DMS79 treated with DMSO at 0.1 percent for 48 hours (cell line): ENCODE results near the gene KIR3DL2.
"Not testable (repeated sequence)": the region's sequence is repeated elsewhere in the genome, so short reads cannot be mapped to it uniquely, and the experiment has no call there.

ENCODE experiments used
- DNase-seq: peaks from one replicate; lab custom pipeline; 2025; lab: John Stamatoyannopoulos, UW

KIR3DL2 gene

DNA sequence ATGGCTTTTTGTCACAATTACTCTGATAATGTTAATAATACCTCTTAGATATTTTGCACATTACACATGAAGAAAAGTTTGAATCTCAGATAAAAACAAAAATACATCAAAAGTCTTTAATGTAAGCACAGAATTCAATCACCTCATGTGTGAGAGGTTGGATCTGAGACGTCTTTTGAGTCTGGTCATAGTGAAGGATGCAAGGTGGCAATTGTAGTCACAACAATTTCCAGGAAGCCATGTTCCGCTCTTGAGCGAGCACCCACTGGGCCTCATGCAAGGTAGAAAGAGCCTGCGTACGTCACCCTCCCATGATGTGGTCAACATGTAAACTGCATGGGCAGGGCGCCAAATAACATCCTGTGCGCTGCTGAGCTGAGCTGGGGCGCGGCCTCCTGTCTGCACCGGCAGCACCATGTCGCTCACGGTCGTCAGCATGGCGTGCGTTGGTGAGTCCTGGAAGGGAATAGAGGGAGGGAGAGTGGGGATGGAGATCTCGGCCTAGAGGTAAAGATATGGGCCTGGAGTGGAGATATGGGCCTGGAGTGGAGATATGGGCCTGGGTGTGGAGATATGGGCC is at the start of gene KIR3DL2:
TSS of gene KIR3DL2 (plus strand) at position 383 of the 580 bp plus-strand sequence. CDS start at position 416, 33 bp downstream.
- DNase-seq = not testable (repeated sequence)

DNA sequence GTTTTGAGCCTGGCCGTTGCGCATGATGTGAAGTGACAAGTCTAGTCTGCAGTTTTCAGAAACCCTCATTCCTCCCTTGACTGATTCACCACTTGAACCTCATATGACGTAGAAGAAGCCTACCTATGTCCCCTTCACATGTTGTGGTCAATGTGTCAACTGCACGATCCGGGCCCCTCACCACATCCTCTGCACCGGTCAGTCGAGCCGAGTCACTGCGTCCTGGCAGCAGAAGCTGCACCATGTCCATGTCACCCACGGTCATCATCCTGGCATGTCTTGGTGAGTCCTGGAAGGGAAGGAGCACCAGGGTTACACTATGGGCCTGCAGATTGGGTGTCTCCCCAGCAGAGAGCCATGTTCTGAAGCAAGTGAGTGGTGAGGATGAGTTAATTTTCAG is 46.8 kb upstream of the KIR3DL2 start, which contains the start of gene KIR2DL4:
TSS of gene KIR2DL4 (plus strand) at position 201 of the 400 bp plus-strand sequence. CDS start at position 243, 42 bp downstream.
- DNase-seq = no peak

DNA sequence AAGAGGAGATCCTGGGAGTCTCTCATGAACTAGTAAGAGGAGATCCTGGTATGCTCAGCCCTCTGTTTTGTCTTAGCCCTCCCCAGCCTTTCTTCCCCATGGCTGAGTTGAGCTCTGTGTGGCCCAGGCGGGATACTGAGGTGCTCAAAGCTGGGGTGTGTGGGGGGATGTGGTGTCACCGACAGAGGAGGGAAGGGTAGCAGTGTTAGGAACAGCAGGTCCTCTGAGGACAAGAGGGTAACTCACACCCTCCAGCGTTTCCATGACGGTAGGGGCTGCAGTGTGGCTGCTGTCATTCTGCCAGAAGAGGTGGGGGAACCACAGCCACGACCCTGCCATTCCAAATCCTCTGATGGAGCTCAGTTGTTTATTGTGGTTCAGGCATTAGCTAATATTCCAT is 46.1 kb upstream of the KIR3DL2 start:
- DNase-seq = no peak

DNA sequence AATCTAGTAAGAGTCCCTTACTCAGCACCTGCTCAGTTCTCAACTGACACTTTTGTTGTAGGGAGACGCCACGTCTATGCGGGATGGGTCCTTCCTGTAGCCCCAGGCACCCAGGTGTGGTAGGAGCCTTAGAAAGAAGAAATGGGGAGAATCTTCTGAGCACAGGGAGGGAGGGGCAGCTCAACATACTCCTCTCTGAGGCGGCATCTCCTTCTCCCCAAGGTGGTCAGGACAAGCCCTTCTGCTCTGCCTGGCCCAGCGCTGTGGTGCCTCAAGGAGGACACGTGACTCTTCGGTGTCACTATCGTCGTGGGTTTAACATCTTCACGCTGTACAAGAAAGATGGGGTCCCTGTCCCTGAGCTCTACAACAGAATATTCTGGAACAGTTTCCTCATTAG is 45.7 kb upstream of the KIR3DL2 start:
- no peak for DNase-seq

DNA sequence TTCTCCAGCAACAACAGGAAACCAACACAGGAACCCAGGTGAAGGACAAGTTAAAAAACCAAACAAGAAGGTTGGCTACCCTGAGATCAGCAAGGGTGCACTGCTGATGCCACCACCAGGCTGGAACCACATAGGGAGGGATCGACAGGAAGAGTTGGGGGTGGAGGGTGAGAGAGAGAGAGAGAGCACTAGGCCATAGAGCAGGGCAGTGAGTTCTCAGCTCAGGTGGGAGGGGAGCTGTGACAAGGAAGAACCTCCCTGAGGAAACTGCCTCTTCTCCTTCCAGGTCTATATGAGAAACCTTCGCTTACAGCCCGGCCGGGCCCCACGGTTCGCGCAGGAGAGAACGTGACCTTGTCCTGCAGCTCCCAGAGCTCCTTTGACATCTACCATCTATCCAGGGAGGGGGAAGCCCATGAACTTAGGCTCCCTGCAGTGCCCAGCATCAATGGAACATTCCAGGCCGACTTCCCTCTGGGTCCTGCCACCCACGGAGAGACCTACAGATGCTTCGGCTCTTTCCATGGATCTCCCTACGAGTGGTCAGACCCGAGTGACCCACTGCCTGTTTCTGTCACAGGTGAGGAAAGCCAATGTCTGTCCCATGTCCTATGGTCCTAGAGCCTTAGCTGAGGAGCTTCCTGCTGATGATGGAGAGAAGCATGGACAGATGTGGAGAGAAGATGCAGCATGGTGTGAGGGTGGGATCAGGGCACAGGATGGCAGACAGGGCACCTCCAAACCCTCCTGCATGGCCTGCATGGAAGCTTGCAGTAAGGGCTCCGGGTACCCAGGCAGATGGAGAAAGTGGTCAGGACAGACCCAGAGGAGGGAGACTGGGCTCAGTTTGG is 44.4 kb upstream of the KIR3DL2 start:
- DNase-seq = no peak

- no peak for DNase-seq
Observed at GRCh38 chr19:54806516-54806838, 43.8 kb upstream of the KIR3DL2 start.

DNA sequence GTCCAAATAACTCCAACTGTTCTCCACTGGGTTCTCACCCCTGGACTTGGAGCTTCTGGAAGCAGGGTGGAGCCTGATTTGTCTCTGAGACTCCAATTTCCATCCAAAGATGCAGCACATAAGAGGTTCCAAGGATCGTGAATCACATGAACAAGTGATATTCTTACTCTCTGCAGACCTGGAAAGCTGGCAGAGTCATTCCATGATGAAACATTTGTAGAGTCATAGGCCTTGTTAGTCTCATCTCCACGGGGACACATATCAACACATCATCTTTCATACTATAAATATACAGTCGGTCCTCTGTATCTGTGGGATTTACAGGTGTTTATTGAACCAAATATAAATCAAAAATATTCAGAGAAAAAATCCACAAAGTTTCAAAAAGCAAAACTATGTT is 35.7 kb upstream of the KIR3DL2 start:
- DNase-seq = not testable (repeated sequence)

- not testable (repeated sequence) for DNase-seq
Observed at GRCh38 chr19:54816251-54816650, 34.0 kb upstream of the KIR3DL2 start, which contains the start of gene KIR3DL1. Gene KIR3DL1, plus strand, starts transcription at chr19:54816468.

DNA sequence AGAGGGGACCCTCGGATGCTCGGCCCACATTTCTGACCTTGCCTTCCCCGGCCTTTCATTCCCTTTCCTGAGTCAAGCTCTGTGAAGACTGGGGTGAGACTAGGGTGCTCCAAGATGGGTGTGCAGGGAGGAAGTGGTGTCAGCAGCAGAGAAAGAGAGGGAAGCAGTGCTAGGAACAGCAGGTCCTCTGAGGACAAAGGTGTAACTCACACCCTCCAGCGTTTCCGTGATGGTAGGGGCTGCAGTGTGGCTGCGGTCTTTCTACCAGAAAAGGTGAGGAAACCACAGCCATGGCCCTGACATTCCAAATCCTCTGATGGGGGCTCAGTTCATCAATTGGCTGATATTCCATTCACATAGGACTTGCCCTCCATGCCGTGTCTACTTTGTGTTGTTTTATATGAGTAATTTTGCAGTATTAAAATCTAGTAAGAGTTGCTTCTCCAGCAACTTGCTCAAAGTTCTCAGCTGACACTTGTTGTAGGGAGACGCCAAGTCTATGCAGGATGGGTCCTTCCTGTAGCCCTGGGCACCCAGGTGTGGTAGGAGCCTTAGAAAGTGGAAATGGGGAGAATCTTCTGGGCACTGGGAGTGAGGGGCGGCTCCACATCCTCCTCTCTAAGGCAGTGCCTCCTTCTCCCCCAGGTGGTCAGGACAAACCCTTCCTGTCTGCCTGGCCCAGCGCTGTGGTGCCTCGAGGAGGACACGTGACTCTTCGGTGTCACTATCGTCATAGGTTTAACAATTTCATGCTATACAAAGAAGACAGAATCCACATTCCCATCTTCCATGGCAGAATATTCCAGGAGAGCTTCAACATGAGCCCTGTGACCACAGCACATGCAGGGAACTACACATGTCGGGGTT is 32.3 kb upstream of the KIR3DL2 start:
- DNase-seq = no peak

DNA sequence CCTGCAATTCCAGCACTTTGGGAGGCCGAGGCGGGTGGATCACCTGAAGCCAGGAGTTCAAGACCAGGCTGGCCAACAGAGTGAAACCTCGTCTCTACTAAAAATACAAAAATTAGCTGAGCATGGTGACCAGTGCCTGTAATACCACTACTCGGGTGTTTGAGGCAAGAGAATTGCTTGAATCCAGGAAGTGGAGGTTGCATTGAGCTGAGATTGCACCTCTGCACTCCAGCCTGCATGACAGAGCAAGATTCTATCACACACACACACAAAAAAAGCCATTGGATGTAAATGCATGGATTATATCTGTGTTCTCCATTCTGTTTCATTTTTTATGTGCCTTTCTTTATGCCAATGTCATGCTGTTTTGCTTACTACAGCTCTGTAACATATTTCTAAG is 25.8 kb upstream of the KIR3DL2 start:
- DNase-seq = not testable (repeated sequence)

GRCh38 chr19:54825326-54825725 is 24.9 kb upstream of the KIR3DL2 start:
- DNase-seq = not testable (repeated sequence)

- DNase-seq = not testable (repeated sequence)
Observed at GRCh38 chr19:54828064-54828463, 22.2 kb upstream of the KIR3DL2 start.

DNA sequence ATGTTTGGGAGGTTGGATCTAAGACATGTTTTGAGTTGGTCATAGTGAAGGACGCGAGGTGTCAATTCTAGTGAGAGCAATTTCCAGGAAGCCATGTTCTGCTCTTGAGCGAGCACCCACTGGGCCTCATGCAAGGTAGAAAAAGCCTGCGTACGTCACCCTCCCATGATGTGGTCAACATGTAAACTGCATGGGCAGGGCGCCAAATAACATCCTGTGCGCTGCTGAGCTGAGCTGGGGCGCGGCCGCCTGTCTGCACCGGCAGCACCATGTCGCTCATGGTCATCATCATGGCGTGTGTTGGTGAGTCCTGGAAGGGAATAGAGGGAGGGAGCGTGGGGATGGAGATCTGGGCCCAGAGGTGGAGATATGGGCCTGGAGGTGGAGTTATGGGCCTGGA is 17.7 kb upstream of the KIR3DL2 start, which contains the start of gene KIR2DS4:
TSS of gene KIR2DS4 (plus strand) at position 181 of the 400 bp plus-strand sequence.
- DNase-seq = not testable (repeated sequence)

GRCh38 chr19:54835126-54835525 is 15.1 kb upstream of the KIR3DL2 start:
- DNase-seq = not testable (repeated sequence)

DNA sequence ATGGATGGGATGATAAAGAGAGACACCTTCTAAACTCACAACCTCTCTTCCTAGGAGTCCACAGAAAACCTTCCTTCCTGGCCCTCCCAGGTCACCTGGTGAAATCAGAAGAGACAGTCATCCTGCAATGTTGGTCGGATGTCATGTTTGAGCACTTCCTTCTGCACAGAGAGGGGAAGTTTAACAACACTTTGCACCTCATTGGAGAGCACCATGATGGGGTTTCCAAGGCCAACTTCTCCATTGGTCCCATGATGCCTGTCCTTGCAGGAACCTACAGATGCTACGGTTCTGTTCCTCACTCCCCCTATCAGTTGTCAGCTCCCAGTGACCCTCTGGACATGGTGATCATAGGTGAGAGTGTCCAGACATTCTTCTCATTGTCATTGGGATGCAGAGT is 12.7 kb upstream of the KIR3DL2 start:
- DNase-seq = not testable (repeated sequence)

GRCh38 chr19:54843171-54843570 is 7.1 kb upstream of the KIR3DL2 start:
- not testable (repeated sequence) for DNase-seq

DNA sequence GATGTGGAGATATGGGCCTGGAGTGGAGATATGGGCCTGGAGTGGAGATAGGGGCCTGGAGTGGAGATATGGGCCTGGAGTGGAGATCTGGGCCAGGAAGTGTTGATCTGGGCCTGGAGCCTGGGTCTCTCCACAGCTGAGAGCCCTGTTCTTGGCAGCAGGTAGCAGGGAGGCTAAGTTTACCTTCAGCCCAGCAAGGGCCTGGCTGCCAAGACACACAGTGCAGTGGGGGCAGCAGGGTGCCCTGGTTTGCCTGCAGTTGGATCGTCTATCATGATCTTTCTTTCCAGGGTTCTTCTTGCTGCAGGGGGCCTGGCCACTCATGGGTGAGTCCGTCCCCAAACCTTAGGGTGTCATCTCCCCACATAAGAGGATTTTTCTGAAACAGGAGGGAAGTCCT is 687 bp downstream of the KIR3DL2 start:
- no peak for DNase-seq

GRCh38 chr19:54851353-54851752 is 1.1 kb downstream of the KIR3DL2 start:
- DNase-seq = no peak

GRCh38 chr19:54855241-54855640 is 5.0 kb downstream of the KIR3DL2 start:
- not testable (repeated sequence) for DNase-seq

DNA sequence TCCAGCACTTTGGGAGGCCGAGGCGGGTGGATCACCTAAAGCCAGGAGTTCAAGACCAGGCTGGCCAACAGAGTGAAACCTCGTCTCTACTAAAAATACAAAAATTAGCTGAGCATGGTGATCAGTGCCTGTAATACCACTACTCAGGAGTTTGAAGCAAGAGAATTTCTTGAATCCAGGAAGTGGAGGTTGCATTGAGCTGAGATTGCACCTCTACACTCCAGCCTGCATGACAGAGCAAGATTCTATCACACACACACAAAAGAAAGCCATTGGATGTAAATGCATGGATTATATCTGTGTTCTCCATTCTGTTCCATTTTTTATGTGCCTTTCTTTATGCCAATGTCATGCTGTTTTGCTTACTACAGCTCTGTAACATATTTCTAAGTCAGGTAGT is 8.2 kb downstream of the KIR3DL2 start:
- not testable (repeated sequence) for DNase-seq

DNA sequence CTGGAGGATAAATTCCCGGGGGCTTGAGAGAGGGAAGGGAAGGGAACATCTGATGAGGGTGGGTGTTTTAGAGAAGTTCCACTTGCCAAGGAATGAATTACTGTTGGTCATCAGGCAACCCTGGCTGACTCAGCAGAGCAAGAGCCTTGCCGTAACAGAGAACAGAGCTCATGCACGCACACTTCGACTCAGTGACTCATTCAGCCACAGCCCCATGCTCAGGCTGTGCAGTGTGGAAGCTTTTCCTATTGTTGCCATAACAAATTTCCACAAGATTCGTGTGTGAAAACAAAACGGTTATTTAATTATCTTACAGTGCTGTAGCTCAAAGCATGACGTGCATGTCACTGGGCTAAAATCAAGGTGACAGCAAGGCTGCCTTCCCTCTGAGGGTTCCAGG is 9.2 kb downstream of the KIR3DL2 start:
- not testable (repeated sequence) for DNase-seq

GRCh38 chr19:54863459-54863858 is 13.2 kb downstream of the KIR3DL2 start:
- not testable (repeated sequence) for DNase-seq
